ENCODE measurements around the gene STARD3. TPM values are rescaled to one million over a fixed set of nuclear protein-coding genes. Genes with fewer than 3 reads are reported as not detected.
A peak's percentile ranks its signal among the peaks of the same experiment; 100 is the strongest.

The STARD3 gene
- polyA plus RNA-seq, 1 donor: 57.9 TPM

DNA sequence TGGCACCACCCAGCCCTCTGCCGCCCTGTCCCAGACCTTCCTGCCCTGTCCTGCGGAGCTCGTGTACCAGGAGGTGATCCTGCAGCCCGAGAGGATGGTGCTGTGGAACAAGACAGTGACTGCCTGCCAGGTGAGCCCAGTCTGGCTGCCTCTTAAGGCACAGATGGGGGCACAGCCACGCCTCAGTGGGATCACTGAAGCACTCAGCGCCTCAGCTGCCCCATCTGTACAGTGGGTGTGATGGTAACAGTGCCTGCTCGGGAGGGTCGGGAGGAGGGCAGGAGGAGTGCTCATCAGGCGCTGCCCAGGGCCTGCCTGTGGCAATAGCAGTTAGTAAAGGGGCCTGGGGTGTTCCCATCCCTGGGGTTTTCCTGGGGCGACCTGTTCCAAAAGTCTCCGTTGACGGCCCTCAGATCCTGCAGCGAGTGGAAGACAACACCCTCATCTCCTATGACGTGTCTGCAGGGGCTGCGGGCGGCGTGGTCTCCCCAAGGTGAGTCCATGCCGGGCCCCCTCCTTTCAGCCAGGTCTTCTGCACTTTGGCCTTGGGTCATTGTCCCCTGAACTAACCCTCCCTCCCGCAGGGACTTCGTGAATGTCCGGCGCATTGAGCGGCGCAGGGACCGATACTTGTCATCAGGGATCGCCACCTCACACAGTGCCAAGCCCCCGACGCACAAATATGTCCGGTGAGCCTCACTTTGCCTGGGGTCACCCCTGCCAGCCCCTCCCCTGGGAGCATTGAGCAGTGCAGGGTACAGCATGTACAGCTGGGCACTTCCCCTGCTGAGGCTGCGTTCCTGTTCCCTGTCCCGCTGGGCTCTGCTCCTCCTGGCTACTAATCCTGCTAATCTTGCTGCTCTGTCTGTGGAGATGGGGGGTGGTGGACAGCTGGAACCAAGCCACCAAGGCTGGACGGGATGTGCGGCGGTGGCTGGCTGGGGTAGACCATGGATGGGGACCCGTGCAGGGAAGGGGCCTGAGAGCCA lies 23.7 kb downstream of the STARD3 start:
- Histone ChIP-seq H3K9me3 (ENCODE audit: control insufficient read depth, low read depth, low read length) (no peaks in the 10 kb centered on the region), H3K27ac (ENCODE audit: low read length) (no peak overlapping the region), H3K4me3 (ENCODE audit: low read length) (no peak overlapping the region), H3K27me3 (ENCODE audit: control insufficient read depth, insufficient read depth, low read length) (no peaks in the 10 kb centered on the region), H3K36me3 (ENCODE audit: control insufficient read depth, insufficient read depth, low read length) (peaks cover 63% of the 10 kb centered on the region), H3K4me1 (ENCODE audit: control insufficient read depth, insufficient read depth, low read length) (peaks cover 8% of the 10 kb centered on the region)
- no peak for DNase-seq
- WGBS (ENCODE audit: insufficient coverage, low lambda C conversion rate): no CpG with 5 or more reads among the region's 35 CpGs

DNA sequence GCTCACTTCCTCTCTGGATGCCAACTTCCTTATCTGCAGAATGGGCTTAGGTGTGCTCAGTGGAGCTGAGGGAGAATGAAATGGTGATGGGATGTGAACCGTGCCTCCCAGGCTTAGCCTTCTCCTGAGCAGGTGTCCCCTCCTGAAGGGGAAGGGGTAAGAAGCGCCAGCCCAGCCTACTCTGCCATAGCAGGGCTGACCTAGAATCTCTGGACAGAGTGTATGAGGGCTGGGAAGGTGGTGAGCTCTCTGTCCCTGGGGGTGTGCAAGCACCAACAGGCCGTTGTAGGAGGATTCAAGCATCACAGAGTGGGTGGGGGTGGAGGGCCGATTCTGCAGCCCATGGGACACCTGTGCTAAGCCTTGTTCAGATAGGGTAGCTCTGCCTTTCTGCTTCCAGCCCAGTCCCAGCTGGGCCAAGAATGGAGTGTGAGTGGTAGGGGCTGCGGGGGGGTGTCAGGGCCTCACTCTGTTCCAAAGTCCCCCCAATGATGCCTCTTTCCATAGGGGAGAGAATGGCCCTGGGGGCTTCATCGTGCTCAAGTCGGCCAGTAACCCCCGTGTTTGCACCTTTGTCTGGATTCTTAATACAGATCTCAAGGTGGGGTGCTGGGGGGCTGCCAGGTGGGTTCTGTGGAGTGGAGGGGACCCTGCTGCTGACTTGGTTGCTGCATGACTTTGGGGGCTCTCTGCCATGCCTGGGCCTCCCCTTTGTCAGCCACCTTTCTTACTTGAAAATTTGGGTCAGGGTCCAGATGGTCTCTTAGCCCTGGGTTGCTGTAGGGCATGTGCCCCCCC lies 25.0 kb downstream of the STARD3 start:
- H3K4me1 ChIP-seq (ENCODE audit: control insufficient read depth, insufficient read depth, low read length): peaks cover 18% of the 10 kb centered on the region
- H3K27me3 ChIP-seq (ENCODE audit: control insufficient read depth, insufficient read depth, low read length): peaks cover 9% of the 10 kb centered on the region
- no peak overlapping the region for H3K27ac ChIP-seq (ENCODE audit: low read length)
- H3K9me3 ChIP-seq (ENCODE audit: control insufficient read depth, low read depth, low read length): peaks cover 4% of the 10 kb centered on the region
- peaks cover 53% of the 10 kb centered on the region for H3K36me3 ChIP-seq (ENCODE audit: control insufficient read depth, insufficient read depth, low read length)
- H3K4me3 ChIP-seq (ENCODE audit: low read length): no peak overlapping the region
- WGBS (ENCODE audit: insufficient coverage, low lambda C conversion rate): no CpG with 5 or more reads among the region's 8 CpGs
- DNase-seq: no peak

DNA sequence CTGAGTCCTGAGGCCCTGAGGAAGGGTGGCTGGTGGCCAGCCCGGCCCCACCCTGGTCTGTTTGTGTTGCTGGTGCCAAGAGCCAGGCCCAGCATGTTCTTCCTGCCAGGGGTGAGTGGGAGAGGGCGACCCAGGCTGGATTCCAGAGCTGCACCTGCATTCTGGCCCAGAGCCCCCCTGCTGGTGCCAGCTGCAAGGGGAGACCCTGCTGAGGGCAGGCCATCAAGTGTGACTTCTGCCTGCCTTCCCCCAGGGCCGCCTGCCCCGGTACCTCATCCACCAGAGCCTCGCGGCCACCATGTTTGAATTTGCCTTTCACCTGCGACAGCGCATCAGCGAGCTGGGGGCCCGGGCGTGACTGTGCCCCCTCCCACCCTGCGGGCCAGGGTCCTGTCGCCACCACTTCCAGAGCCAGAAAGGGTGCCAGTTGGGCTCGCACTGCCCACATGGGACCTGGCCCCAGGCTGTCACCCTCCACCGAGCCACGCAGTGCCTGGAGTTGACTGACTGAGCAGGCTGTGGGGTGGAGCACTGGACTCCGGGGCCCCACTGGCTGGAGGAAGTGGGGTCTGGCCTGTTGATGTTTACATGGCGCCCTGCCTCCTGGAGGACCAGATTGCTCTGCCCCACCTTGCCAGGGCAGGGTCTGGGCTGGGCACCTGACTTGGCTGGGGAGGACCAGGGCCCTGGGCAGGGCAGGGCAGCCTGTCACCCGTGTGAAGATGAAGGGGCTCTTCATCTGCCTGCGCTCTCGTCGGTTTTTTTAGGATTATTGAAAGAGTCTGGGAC lies 25.8 kb downstream of the STARD3 start:
- Histone ChIP-seq H3K27me3 (ENCODE audit: control insufficient read depth, insufficient read depth, low read length) (peaks cover 17% of the 10 kb centered on the region), H3K4me1 (ENCODE audit: control insufficient read depth, insufficient read depth, low read length) (peaks cover 26% of the 10 kb centered on the region), H3K36me3 (ENCODE audit: control insufficient read depth, insufficient read depth, low read length) (peaks cover 47% of the 10 kb centered on the region), H3K27ac (ENCODE audit: low read length) (no peak overlapping the region), H3K4me3 (ENCODE audit: low read length) (no peak overlapping the region), H3K9me3 (ENCODE audit: control insufficient read depth, low read depth, low read length) (peaks cover 4% of the 10 kb centered on the region)
- WGBS (ENCODE audit: insufficient coverage, low lambda C conversion rate): 83% methylated on average over 1 of the region's 22 CpGs
- no peak for DNase-seq

DNA sequence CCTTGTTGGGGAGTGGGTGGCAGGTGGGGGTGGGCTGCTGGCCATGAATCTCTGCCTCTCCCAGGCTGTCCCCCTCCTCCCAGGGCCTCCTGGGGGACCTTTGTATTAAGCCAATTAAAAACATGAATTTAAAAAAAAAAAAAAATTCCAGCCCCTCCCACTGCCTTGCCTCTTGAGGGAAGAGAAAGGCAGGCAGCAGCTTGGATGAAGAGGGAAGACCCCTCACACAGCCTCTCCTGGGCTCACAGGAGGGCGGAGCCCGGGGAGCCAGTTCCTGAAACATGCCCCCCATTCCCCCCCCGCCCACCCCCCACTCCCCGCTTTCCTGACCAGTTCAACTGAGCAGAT lies 26.4 kb downstream of the STARD3 start:
- H3K4me1 ChIP-seq (ENCODE audit: control insufficient read depth, insufficient read depth, low read length): peaks cover 27% of the 10 kb centered on the region
- peaks cover 4% of the 10 kb centered on the region for H3K9me3 ChIP-seq (ENCODE audit: control insufficient read depth, low read depth, low read length)
- no peak overlapping the region for H3K4me3 ChIP-seq (ENCODE audit: low read length)
- no CpG with 5 or more reads among the region's 4 CpGs for WGBS (ENCODE audit: insufficient coverage, low lambda C conversion rate)
- H3K27ac ChIP-seq (ENCODE audit: low read length): no peak overlapping the region
- peaks cover 19% of the 10 kb centered on the region for H3K27me3 ChIP-seq (ENCODE audit: control insufficient read depth, insufficient read depth, low read length)
- no peak for DNase-seq
- H3K36me3 ChIP-seq (ENCODE audit: control insufficient read depth, insufficient read depth, low read length): peaks cover 41% of the 10 kb centered on the region

DNA sequence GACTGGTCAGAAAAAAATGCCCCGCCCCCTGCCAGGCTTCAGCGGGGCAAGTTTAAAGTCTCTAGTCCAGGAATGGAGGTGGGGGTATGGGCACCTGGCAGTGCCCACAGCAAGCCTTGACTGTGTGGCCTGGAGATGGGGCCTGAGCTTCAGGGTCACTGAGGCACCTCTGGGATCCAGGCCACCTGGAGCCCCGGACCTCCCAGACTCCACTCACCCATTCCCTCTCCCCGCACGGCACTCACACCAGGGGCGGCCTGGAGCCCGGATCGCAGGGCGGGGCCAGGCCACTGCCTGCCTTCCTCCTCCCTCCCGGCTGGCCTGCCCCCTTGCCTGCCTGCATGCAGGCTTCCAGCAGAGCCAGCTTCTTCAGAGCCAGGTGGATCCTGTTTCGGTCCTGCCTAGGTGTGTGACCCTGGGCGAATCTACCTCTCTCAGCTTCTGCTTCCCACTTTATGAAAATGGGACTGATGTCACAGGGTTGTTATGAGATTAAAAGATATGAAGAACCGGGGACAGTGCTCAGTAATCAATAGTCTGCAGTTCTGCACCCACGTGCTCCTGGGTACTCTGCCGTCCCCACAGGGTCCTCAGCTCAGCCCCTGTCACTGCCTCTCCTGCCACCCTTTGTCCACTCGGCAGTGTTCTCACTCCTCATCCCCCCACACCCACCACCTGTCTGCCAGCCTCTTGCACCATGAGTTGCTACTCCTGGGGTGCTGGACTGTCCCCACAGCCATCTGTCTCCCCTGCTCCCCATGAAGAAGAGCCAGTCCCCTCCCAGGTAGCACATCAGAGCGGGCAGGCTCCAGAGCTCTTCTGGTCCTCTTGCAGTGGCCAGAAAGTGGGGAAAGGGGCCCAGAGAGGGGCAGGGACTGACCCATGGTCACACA lies 27.0 kb downstream of the STARD3 start:
- Histone ChIP-seq H3K27me3 (ENCODE audit: control insufficient read depth, insufficient read depth, low read length) (peaks cover 23% of the 10 kb centered on the region), H3K4me3 (ENCODE audit: low read length) (no peak overlapping the region), H3K4me1 (ENCODE audit: control insufficient read depth, insufficient read depth, low read length) (peaks cover 31% of the 10 kb centered on the region), H3K27ac (ENCODE audit: low read length) (no peak overlapping the region), H3K9me3 (ENCODE audit: control insufficient read depth, low read depth, low read length) (peaks cover 4% of the 10 kb centered on the region), H3K36me3 (ENCODE audit: control insufficient read depth, insufficient read depth, low read length) (peaks cover 35% of the 10 kb centered on the region)
- no CpG with 5 or more reads among the region's 17 CpGs for WGBS (ENCODE audit: insufficient coverage, low lambda C conversion rate)
- DNase-seq: no peak

DNA sequence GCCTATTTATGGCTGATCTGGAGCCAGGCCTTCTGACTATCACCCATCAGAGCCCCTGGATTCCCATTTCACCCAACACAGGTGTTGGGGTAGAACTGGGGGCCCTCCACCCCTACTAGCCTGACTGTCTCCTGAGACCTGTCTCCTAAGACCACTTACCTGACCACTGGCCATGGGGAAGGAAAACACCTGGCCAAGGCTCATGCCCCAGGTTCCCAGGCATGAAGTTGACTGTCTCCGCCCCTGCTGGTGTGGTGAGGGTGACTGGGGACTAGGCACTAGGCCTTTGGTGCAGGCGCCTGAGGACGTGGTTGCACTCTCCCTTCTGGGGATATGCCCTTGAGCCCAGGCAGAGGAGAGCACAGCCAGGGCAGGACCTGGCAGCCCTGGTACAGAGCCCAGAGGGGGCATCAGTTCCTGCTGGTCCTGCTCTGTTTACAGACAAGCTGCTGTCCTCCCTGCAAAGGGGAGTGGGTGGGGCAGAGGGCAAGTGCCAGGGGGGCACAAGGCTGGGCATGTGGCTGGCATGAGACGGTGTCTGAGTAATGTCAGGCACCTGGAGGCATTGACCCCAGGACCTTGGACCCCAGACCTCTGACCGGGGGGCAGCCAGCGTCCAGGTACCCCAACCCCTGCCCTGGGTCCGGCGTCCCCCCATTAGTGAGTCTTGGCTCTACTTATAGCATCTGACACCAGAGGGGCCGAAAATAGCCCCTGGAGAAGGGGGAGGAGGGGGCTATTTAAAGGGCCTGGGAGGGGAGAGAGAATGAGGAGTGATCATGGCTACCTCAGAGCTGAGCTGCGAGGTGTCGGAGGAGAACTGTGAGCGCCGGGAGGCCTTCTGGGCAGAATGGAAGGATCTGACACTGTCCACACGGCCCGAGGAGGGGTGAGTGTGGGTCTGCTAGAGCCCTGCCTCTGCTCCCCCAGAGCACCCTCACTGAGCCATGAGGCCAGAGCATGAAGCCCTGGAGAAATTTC lies 27.9 kb downstream of the STARD3 start, which contains the start of gene TCAP:
Gene TCAP, plus strand, starts transcription at position 769 of the 981 bp plus-strand sequence. Its CDS starts 11 bp downstream, at position 780.
- Histone ChIP-seq H3K4me1 (ENCODE audit: control insufficient read depth, insufficient read depth, low read length) (peaks cover 31% of the 10 kb centered on the region), H3K4me3 (ENCODE audit: low read length) (no peak within 1 kb of the TSS), H3K27ac (ENCODE audit: low read length) (no peak within 1 kb of the TSS), H3K36me3 (ENCODE audit: control insufficient read depth, insufficient read depth, low read length) (peaks cover 28% of the 10 kb centered on the region), H3K9me3 (ENCODE audit: control insufficient read depth, low read depth, low read length) (peaks cover 4% of the 10 kb centered on the region), H3K27me3 (ENCODE audit: control insufficient read depth, insufficient read depth, low read length) (peaks cover 27% of the 10 kb centered on the region)
- no peak for DNase-seq
- WGBS (ENCODE audit: insufficient coverage, low lambda C conversion rate): 60% methylated on average over 1 of the region's 15 CpGs

DNA sequence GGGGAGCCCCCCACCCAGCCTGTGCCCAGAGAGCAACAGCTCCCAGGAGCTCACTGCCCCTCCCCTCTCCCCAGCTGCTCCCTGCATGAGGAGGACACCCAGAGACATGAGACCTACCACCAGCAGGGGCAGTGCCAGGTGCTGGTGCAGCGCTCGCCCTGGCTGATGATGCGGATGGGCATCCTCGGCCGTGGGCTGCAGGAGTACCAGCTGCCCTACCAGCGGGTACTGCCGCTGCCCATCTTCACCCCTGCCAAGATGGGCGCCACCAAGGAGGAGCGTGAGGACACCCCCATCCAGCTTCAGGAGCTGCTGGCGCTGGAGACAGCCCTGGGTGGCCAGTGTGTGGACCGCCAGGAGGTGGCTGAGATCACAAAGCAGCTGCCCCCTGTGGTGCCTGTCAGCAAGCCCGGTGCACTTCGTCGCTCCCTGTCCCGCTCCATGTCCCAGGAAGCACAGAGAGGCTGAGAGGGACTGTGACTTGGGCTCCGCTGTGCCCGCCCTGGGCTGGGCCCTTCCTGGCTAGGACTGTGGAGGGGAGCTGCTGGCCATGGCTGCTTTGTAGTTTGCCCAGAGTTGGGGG lies 28.8 kb downstream of the STARD3 start:
- peaks cover 4% of the 10 kb centered on the region for H3K9me3 ChIP-seq (ENCODE audit: control insufficient read depth, low read depth, low read length)
- peaks cover 30% of the 10 kb centered on the region for H3K27me3 ChIP-seq (ENCODE audit: control insufficient read depth, insufficient read depth, low read length)
- H3K4me1 ChIP-seq (ENCODE audit: control insufficient read depth, insufficient read depth, low read length): peaks cover 31% of the 10 kb centered on the region
- H3K36me3 ChIP-seq (ENCODE audit: control insufficient read depth, insufficient read depth, low read length): peaks cover 20% of the 10 kb centered on the region
- WGBS (ENCODE audit: insufficient coverage, low lambda C conversion rate): no CpG with 5 or more reads among the region's 17 CpGs
- DNase-seq: no peak
- H3K27ac ChIP-seq (ENCODE audit: low read length): no peak overlapping the region
- no peak overlapping the region for H3K4me3 ChIP-seq (ENCODE audit: low read length)

DNA sequence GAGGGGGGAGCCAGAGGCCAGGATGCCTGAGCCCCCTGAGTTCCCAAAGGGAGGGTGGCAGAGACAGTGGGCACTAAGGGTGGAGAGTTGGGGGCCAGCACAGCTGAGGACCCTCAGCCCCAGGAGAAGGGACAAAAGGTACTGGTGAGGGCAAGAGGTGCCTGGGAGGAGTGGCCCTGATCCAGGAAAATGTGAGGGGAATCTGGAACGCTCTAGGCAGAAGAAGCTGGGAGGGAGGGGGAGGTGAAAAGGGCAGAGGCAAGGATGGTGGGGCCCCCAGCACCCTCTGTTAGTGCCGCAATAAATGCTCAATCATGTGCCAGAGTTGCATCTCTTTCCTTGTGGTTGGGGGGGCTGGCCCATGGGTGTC lies 29.3 kb downstream of the STARD3 start:
- peaks cover 15% of the 10 kb centered on the region for H3K36me3 ChIP-seq (ENCODE audit: control insufficient read depth, insufficient read depth, low read length)
- DNase-seq: peak in 1 of 2 donors; percentile 37
- peaks cover 4% of the 10 kb centered on the region for H3K9me3 ChIP-seq (ENCODE audit: control insufficient read depth, low read depth, low read length)
- no CpG with 5 or more reads among the region's 2 CpGs for WGBS (ENCODE audit: insufficient coverage, low lambda C conversion rate)
- H3K4me1 ChIP-seq (ENCODE audit: control insufficient read depth, insufficient read depth, low read length): peaks cover 33% of the 10 kb centered on the region
- no peak overlapping the region for H3K27ac ChIP-seq (ENCODE audit: low read length)
- H3K27me3 ChIP-seq (ENCODE audit: control insufficient read depth, insufficient read depth, low read length): peaks cover 30% of the 10 kb centered on the region
- no peak overlapping the region for H3K4me3 ChIP-seq (ENCODE audit: low read length)

All from large intestine (tissue), 3 donors.